Loucy (cell line): ENCODE data around the gene CKS2.

ENCODE experiments used
- EZH2phosphoT487 ChIP-seq: fragments of 200-600 bp; IDR thresholded peaks from 2 replicates; pipeline ENCODE4 v1.6.1; 2018; ENCODE audit warnings: antibody characterized with exemption, mild to moderate bottlenecking, moderate library complexity, borderline replicate concordance
- TF ChIP-seq, protein P1 (sequence below): fragments of 200-600 bp; sonication (generic); conservative IDR thresholded peaks from 2 replicates; pipeline ENCODE4 v1.5.1; 2014; ENCODE audit warnings: mild to moderate bottlenecking, antibody characterized with exemption, low read length

DNA sequence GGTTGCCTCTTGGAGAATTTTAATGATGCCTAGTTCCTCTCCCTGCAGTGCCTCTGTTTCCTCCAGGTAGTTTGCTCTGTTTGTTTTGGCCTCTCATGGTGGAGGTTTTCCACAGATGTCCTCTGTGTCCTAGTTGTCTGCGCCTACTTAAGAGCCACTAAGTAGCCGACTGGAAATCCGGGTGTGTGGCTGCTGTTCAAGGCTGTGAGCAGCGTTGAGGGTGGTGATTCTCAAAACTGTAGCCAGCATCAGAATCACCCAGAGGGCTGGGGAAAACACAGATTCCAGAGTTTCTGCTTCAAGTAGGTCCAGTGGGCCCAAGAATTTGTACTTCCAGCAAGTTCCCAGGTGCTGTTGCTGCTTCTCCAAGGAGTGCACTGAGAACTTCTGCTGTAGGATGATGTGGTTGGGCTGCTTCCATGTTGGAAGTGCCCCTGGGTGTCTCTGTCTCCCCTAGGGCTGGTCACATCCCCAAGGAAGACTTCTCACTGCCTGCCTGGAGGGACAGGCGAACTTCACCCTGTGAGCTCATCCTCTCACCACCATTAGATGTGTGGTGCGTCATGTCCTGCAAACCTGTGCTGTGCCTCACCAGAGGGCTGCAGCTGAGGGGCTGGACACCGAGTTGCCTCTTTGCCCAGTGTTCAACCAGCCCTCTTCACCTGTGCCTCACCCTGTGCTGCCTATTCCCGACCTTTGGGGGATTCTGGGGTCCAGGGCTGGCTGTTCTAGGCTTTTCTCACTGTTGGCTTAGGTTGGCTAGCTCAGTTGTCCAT is 42.1 kb downstream of the CKS2 start:
- TF ChIP-seq, protein P1, sequence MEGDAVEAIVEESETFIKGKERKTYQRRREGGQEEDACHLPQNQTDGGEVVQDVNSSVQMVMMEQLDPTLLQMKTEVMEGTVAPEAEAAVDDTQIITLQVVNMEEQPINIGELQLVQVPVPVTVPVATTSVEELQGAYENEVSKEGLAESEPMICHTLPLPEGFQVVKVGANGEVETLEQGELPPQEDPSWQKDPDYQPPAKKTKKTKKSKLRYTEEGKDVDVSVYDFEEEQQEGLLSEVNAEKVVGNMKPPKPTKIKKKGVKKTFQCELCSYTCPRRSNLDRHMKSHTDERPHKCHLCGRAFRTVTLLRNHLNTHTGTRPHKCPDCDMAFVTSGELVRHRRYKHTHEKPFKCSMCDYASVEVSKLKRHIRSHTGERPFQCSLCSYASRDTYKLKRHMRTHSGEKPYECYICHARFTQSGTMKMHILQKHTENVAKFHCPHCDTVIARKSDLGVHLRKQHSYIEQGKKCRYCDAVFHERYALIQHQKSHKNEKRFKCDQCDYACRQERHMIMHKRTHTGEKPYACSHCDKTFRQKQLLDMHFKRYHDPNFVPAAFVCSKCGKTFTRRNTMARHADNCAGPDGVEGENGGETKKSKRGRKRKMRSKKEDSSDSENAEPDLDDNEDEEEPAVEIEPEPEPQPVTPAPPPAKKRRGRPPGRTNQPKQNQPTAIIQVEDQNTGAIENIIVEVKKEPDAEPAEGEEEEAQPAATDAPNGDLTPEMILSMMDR = no peak
- TF ChIP-seq EZH2phosphoT487 = no peak
